Endothelial cell of umbilical vein (primary cell): ENCODE results near the gene FHIT. TPM values are rescaled to one million over a fixed set of nuclear protein-coding genes. Genes with fewer than 3 reads are reported as not detected.

Experiments
- BruUV-seq: library from RNA; stranded (reverse); fragments of 400-500 nt; replicated peaks from 2 replicates; lab custom pipeline; 2021; lab: Mats Ljungman, UMichigan
- CTCF ChIA-PET: fragments of 300-600, 350-600 bp; sonication (Branson Sonifier 250); formaldehyde crosslinking; loops from one replicate; lab custom pipeline; 2021; ENCODE audit warnings: antibody characterized with exemption, inconsistent platforms; lab: Charles Lee
- POLR2A ChIA-PET: fragments of 300-600, 350-600 bp; sonication (Branson Sonifier 250); formaldehyde crosslinking; loops from one replicate; lab custom pipeline; 2021; ENCODE audit warnings: antibody characterized with exemption, inconsistent platforms; lab: Charles Lee
- DNase-seq: peaks from one replicate; pipeline ENCODE4 v3.0.0-alpha.2; 2011; ENCODE audit warnings: low read depth, low spot score
- FAIRE-seq: peaks from 2 replicates; lab custom pipeline; 2011; peaks lifted over from hg19 to GRCh38; lab: Jason Lieb, UNC
- H2AFZ ChIP-seq: 2 replicates; pipeline ENCODE4 v1.6.0; 2012; ENCODE audit warnings: low read depth, low read length, control low read depth, inconsistent platforms
- H3K27ac ChIP-seq: 2 replicates; pipeline ENCODE4 v1.5.1; 2011; ENCODE audit warnings: low read depth, mild to moderate bottlenecking, control low read depth, low read length, moderate library complexity; ENCODE audit not compliant: insufficient read depth
- H3K27me3 ChIP-seq, 2 experiments: 2 replicates each; pipeline versions ENCODE4 v1.6.0 to v1.6.1; 2011; ENCODE audit warnings: low read length in 2 of 2, mixed read lengths in 1 of 2; ENCODE audit not compliant: control insufficient read depth in 2 of 2, insufficient read depth in 2 of 2
- H3K36me3 ChIP-seq, 2 experiments: 2 replicates in 1 of 2; 3 replicates in 1 of 2; pipeline ENCODE4 v1.5.1; 2011; ENCODE audit warnings: low read length in 2 of 2, mild to moderate bottlenecking in 1 of 2, moderate library complexity in 1 of 2; ENCODE audit not compliant: control insufficient read depth in 2 of 2, insufficient read depth in 2 of 2; ENCODE audit errors: extremely low read depth in 1 of 2
- H3K4me1 ChIP-seq: 3 replicates; pipeline ENCODE4 v1.5.1; 2011; ENCODE audit warnings: mild to moderate bottlenecking, low read length; ENCODE audit not compliant: control insufficient read depth, insufficient read depth; ENCODE audit errors: extremely low read depth
- H3K4me2 ChIP-seq: 2 replicates; pipeline ENCODE4 v1.6.1; 2011; ENCODE audit warnings: low read length, control low read depth, mixed read lengths; ENCODE audit not compliant: insufficient read depth
- H3K4me3 ChIP-seq, 3 experiments: fragments of 200-600 bp in 1 of 3; sonication (generic), shearing (Covaris generic) in 1 of 3; replicated peaks in 1 of 3; 2 replicates each; pipeline ENCODE4 v1.5.1; 2011 to 2016; ENCODE audit warnings: control low read depth in 3 of 3, low read length in 3 of 3, mild to moderate bottlenecking in 2 of 3, inconsistent platforms in 1 of 3, low read depth in 1 of 3, moderate library complexity in 1 of 3; ENCODE audit not compliant: insufficient read depth in 1 of 3
- H3K79me2 ChIP-seq: 2 replicates; pipeline ENCODE4 v1.6.0; 2012; ENCODE audit warnings: low read length, inconsistent platforms; ENCODE audit not compliant: control insufficient read depth, insufficient read depth
- H3K9ac ChIP-seq: replicated peaks from 2 replicates; pipeline ENCODE3; 2011; ENCODE audit warnings: low read length, control low read depth; ENCODE audit not compliant: insufficient read depth; ENCODE audit errors: extremely low read depth
- H3K9me1 ChIP-seq: replicated peaks from 3 replicates; pipeline ENCODE4 v1.6.0; 2011; ENCODE audit warnings: mild to moderate bottlenecking, low read length; ENCODE audit not compliant: control insufficient read depth, insufficient read depth; ENCODE audit errors: extremely low read depth
- H3K9me3 ChIP-seq: replicated peaks from 2 replicates; pipeline ENCODE4 v1.5.1; 2012; ENCODE audit warnings: low read length, inconsistent platforms; ENCODE audit not compliant: control insufficient read depth, insufficient read depth
- H4K20me1 ChIP-seq: replicated peaks from 2 replicates; pipeline ENCODE3; 2011; ENCODE audit warnings: mild to moderate bottlenecking, low read length; ENCODE audit not compliant: control insufficient read depth, insufficient read depth; ENCODE audit errors: extremely low read depth
- CTCF ChIP-seq, 2 donors: IDR thresholded peaks; 1 replicate in 1 of 2; 2 replicates in 1 of 2; pipeline ENCODE4 v1.5.1; 2011; ENCODE audit warnings: low read length in 2 of 2, mild to moderate bottlenecking in 2 of 2, moderate library complexity in 2 of 2, control low read depth in 1 of 2, inconsistent platforms in 1 of 2, low read depth in 1 of 2; ENCODE audit not compliant: insufficient read depth in 1 of 2; ENCODE audit errors: extremely low read depth in 1 of 2
- EZH2 ChIP-seq: IDR thresholded peaks from 2 replicates; pipeline ENCODE4 v1.6.1; 2012; ENCODE audit warnings: borderline replicate concordance, low read depth, mild to moderate bottlenecking, moderate library complexity, low read length, inconsistent platforms; ENCODE audit not compliant: severe bottlenecking
- FOS ChIP-seq: IDR thresholded peaks from 2 replicates; pipeline ENCODE4 v1.6.1; 2011; ENCODE audit warnings: mild to moderate bottlenecking, low read length, moderate library complexity, borderline replicate concordance; ENCODE audit not compliant: insufficient read depth
- GATA2 ChIP-seq: IDR thresholded peaks from 2 replicates; pipeline ENCODE4 v1.7.0; 2011; ENCODE audit warnings: low read depth, mild to moderate bottlenecking, moderate library complexity, mixed read lengths, low read length; ENCODE audit not compliant: insufficient read length, insufficient read depth
- JUN ChIP-seq: IDR thresholded peaks from 2 replicates; pipeline ENCODE4 v1.6.1; 2011; ENCODE audit warnings: borderline replicate concordance, low read depth; ENCODE audit not compliant: insufficient read length, insufficient read depth
- MAX ChIP-seq: IDR thresholded peaks from 2 replicates; pipeline ENCODE4 v1.6.1; 2011; ENCODE audit not compliant: insufficient read depth, insufficient read length
- MYC ChIP-seq: IDR thresholded peaks from one replicate; pipeline ENCODE4 v1.6.1; 2011; ENCODE audit warnings: mild to moderate bottlenecking, low read depth, low read length
- POLR2A ChIP-seq: IDR thresholded peaks from 2 replicates; pipeline ENCODE4 v1.6.1; 2012; ENCODE audit warnings: low read depth, mild to moderate bottlenecking, control low read depth, low read length
- POLR2AphosphoS5 ChIP-seq: IDR thresholded peaks from 2 replicates; pipeline ENCODE4 v1.6.1; 2012; ENCODE audit warnings: low read depth, mild to moderate bottlenecking, control low read depth, low read length, moderate library complexity; ENCODE audit not compliant: insufficient read depth
- dilution Hi-C: fragments of 300-500 bp; cut with MboI; formaldehyde crosslinking; loops from one replicate; pipeline ENCODE4 v1.15.0; 2019; ENCODE audit warnings: low sequenced_read_pairs; ENCODE audit not compliant: extremely low pct_ligation_motif_present
- intact Hi-C: fragments of 100-400 bp; cut with micrococcal nuclease; formaldehyde crosslinking; loops from one replicate; pipeline ENCODE4 v1.10.0; 2022
- polyA plus RNA-seq, 4 experiments: library from polyadenylated mRNA; depleted of rRNA in 3 of 4; stranded (reverse) in 3 of 4; unstranded in 1 of 4; fragments of >200 nt; gene quantifications; 2 replicates each; pipeline versions ENCODE4 v1.2.1 to v1.2.3, GENCODE V29; 2011 to 2012; ENCODE audit warnings: missing spikeins in 1 of 4
- total RNA-seq: library from RNA; stranded (reverse); gene quantifications from 2 replicates; pipeline ENCODE4 v1.2.3, GENCODE V29; 2021

FHIT gene
- total and polyA plus RNA-seq, 2 donors (not counting 3 experiments of a cell fraction or from before 2014, with no cell fraction given) = 0.47 to 2.2 TPM

GRCh38 chr3:60136601-60137000 lies 1114.7 kb downstream of the FHIT start:
- Histone ChIP-seq H3K27ac (no peak overlapping the region), H2AFZ (no peak overlapping the region), H4K20me1 (no peaks in the 10 kb centered on the region), H3K79me2 (no peaks in the 10 kb centered on the region), H3K4me2 (no peak overlapping the region), H3K4me1 (no peaks in the 10 kb centered on the region), H3K9me3 (no peaks in the 10 kb centered on the region), H3K4me3 (no peak overlapping the region), H3K9ac (no peak overlapping the region), H3K9me1 (no peaks in the 10 kb centered on the region), H3K36me3 (no peaks in the 10 kb centered on the region), H3K27me3 (no peaks in the 10 kb centered on the region)
- dilution Hi-C loops (no loop called here), intact Hi-C loops (no loop called here)
- BruUV-seq = no TSS peak
- POLR2A ChIA-PET = no interaction called here
- DNase-seq (no peak), FAIRE-seq (no peak)
- CTCF ChIA-PET = no interaction called here
- TF ChIP-seq MAX (no peak), FOS (no peak)

GRCh38 chr3:60135474-60135873 lies 1115.8 kb downstream of the FHIT start:
- Histone ChIP-seq H3K9me3 (no peaks in the 10 kb centered on the region), H2AFZ (no peak overlapping the region), H3K27me3 (no peaks in the 10 kb centered on the region), H3K27ac (no peak overlapping the region), H3K79me2 (no peaks in the 10 kb centered on the region), H3K9me1 (no peaks in the 10 kb centered on the region), H3K36me3 (no peaks in the 10 kb centered on the region), H3K4me1 (no peaks in the 10 kb centered on the region), H4K20me1 (no peaks in the 10 kb centered on the region), H3K9ac (no peak overlapping the region), H3K4me3 (no peak overlapping the region), H3K4me2 (no peak overlapping the region)
- POLR2A ChIA-PET = no interaction called here
- CTCF ChIA-PET = no interaction called here
- dilution Hi-C loops (no loop called here), intact Hi-C loops (no loop called here)
- no peak for DNase-seq
- no peak for TF ChIP-seq EZH2
- no peak for TF ChIP-seq MAX
- no peak for TF ChIP-seq POLR2A
- no peak for TF ChIP-seq POLR2AphosphoS5
- TF ChIP-seq CTCF (IDR thresholded peaks at IDR 0.05; ENCODE audit: extremely low read depth in 1 of 2, insufficient read depth in 1 of 2, low read depth in 1 of 2, low read length in 2 of 2) = no peak
- no peak for TF ChIP-seq GATA2
- no peak for TF ChIP-seq MYC
- TF ChIP-seq FOS = no peak
- no peak for TF ChIP-seq JUN
- no TSS peak for BruUV-seq
- FAIRE-seq = no peak
